Activated CD4-positive, alpha-beta memory T cell treated with anti-CD3 and anti-CD28 coated beads, Interleukin-2, amount 10 ng/mL, durations not matched to agents 7 days and 5 days (primary cell): Measurements from ENCODE around the gene UMAD1. TPM values are rescaled to one million over a fixed set of nuclear protein-coding genes. Genes with fewer than 3 reads are reported as not detected.
A peak's percentile ranks its signal among the peaks of the same experiment; 100 is the strongest.

Experiments used
- CTCF ChIA-PET: fragments of 350-600 bp; sonication (Branson Sonifier 250); formaldehyde crosslinking; loops from one replicate; lab custom pipeline; 2021; ENCODE audit warnings: antibody characterized with exemption, inconsistent platforms; lab: Charles Lee
- POLR2A ChIA-PET: fragments of 350-600 bp; sonication (Branson Sonifier 250); formaldehyde crosslinking; loops from one replicate; lab custom pipeline; 2021; ENCODE audit warnings: antibody characterized with exemption; lab: Charles Lee
- DNase-seq: peaks from one replicate; pipeline ENCODE4 v3.0.0-alpha.2; 2020
- H3K27ac Mint-ChIP-seq: one replicate; pipeline ENCODE4 v1.8.0; 2021; ENCODE audit warnings: mild to moderate bottlenecking, mixed read lengths
- H3K27me3 Mint-ChIP-seq: one replicate; pipeline ENCODE4 v1.8.0; 2021; ENCODE audit warnings: mixed read lengths
- H3K36me3 Mint-ChIP-seq: one replicate; pipeline ENCODE4 v1.8.0; 2021; ENCODE audit warnings: low read depth, mixed read lengths
- H3K4me1 Mint-ChIP-seq: one replicate; pipeline ENCODE4 v1.8.0; 2021; ENCODE audit warnings: mixed read lengths
- H3K4me3 Mint-ChIP-seq: one replicate; pipeline ENCODE4 v1.8.0; 2021; ENCODE audit warnings: mild to moderate bottlenecking, mixed read lengths
- H3K9me3 Mint-ChIP-seq: one replicate; pipeline ENCODE4 v1.8.0; 2021; ENCODE audit warnings: mixed read lengths
- total RNA-seq, 2 experiments: library from RNA; stranded (reverse); gene quantifications; one replicate each; pipeline ENCODE4 v1.2.3, GENCODE V29; 2021

Gene UMAD1
- total RNA-seq, 2 experiments from 2014 or later = 16.1 to 16.7 TPM

- no peaks in the 10 kb centered on the region for H3K9me3 Mint-ChIP-seq
- no peaks in the 10 kb centered on the region for H3K27me3 Mint-ChIP-seq
- H3K4me3 Mint-ChIP-seq = no peak overlapping the region
- H3K27ac Mint-ChIP-seq = no peak overlapping the region
- no peak for DNase-seq
- peaks cover 6% of the 10 kb centered on the region for H3K4me1 Mint-ChIP-seq
- no peaks in the 10 kb centered on the region for H3K36me3 Mint-ChIP-seq
- POLR2A ChIA-PET = interaction anchor here (0.6 kb wide), 1 partner anchor 640 kb away, joined by 3 read pairs; no protein-coding TSS in a partner anchor
- CTCF ChIA-PET = no interaction called here
Observed at GRCh38 chr7:7742223-7742622, 101.7 kb downstream of the UMAD1 start.

- no peaks in the 10 kb centered on the region for H3K9me3 Mint-ChIP-seq
- no peak for DNase-seq
- H3K4me3 Mint-ChIP-seq = no peak overlapping the region
- H3K27me3 Mint-ChIP-seq = no peaks in the 10 kb centered on the region
- ChIA-PET CTCF (no interaction called here), POLR2A (no interaction called here)
- no peaks in the 10 kb centered on the region for H3K4me1 Mint-ChIP-seq
- no peaks in the 10 kb centered on the region for H3K36me3 Mint-ChIP-seq
- no peak overlapping the region for H3K27ac Mint-ChIP-seq
Observed at GRCh38 chr7:7745258-7745657, 104.7 kb downstream of the UMAD1 start.

- Mint-ChIP-seq H3K36me3 (no peaks in the 10 kb centered on the region), H3K4me1 (peaks cover under 1% of the 10 kb centered on the region), H3K27ac (no peak overlapping the region), H3K9me3 (no peaks in the 10 kb centered on the region), H3K27me3 (no peaks in the 10 kb centered on the region), H3K4me3 (no peak overlapping the region)
- no peak for DNase-seq
- ChIA-PET CTCF (no interaction called here), POLR2A (no interaction called here)
Observed at GRCh38 chr7:7745966-7746365, 105.4 kb downstream of the UMAD1 start.

- POLR2A ChIA-PET = no interaction called here
- CTCF ChIA-PET = no interaction called here
- Mint-ChIP-seq H3K9me3 (no peaks in the 10 kb centered on the region), H3K27me3 (no peaks in the 10 kb centered on the region), H3K4me3 (no peak overlapping the region), H3K36me3 (no peaks in the 10 kb centered on the region), H3K27ac (no peak overlapping the region), H3K4me1 (peaks cover 5% of the 10 kb centered on the region)
- no peak for DNase-seq
Observed at GRCh38 chr7:7746458-7746857, 105.9 kb downstream of the UMAD1 start.

GRCh38 chr7:7750571-7751242 is 110.2 kb downstream of the UMAD1 start:
- Mint-ChIP-seq H3K9me3 (no peaks in the 10 kb centered on the region), H3K27ac (no peak overlapping the region)
- CTCF ChIA-PET = interaction anchor here (0.6 kb wide), 1 partner anchor 1627 kb away, joined by 5 read pairs; no protein-coding TSS in a partner anchor

GRCh38 chr7:7751243-7752092 is 110.9 kb downstream of the UMAD1 start:
- Mint-ChIP-seq H3K4me3 (no peak overlapping the region), H3K36me3 (peaks cover 2% of the 10 kb centered on the region), H3K27me3 (no peaks in the 10 kb centered on the region), H3K9me3 (no peaks in the 10 kb centered on the region), H3K27ac (no peak overlapping the region), H3K4me1 (peaks cover 9% of the 10 kb centered on the region)
- no peak for DNase-seq
- ChIA-PET POLR2A (interaction anchor here (1.0 to 1.4 kb wide), 2 partner anchors 112 to 216 kb away, joined by 4 to 6 read pairs; partner anchors contain the start of gene UMAD1), CTCF (interaction anchor here (0.6 kb wide), 1 partner anchor 1628 kb away, joined by 5 read pairs; no protein-coding TSS in a partner anchor)

More at GRCh38 chr7:7750571-7751242, 110.2 kb downstream of the UMAD1 start:
- H3K4me3 Mint-ChIP-seq = no peak overlapping the region
- peaks cover 2% of the 10 kb centered on the region for H3K36me3 Mint-ChIP-seq
- H3K27me3 Mint-ChIP-seq = no peaks in the 10 kb centered on the region
- no peak for DNase-seq
- POLR2A ChIA-PET = interaction anchor here (1.0 to 1.4 kb wide), 2 partner anchors 111 to 217 kb away, joined by 4 to 6 read pairs; partner anchors contain the start of gene UMAD1
- H3K4me1 Mint-ChIP-seq = peaks cover 9% of the 10 kb centered on the region

- DNase-seq = no peak
- Mint-ChIP-seq H3K27me3 (no peaks in the 10 kb centered on the region), H3K4me3 (no peak overlapping the region), H3K9me3 (no peaks in the 10 kb centered on the region), H3K27ac (no peak overlapping the region), H3K4me1 (peaks cover 9% of the 10 kb centered on the region), H3K36me3 (peaks cover 2% of the 10 kb centered on the region)
- ChIA-PET CTCF (interaction anchor here (0.9 kb wide), 1 partner anchor 539 kb away, joined by 3 read pairs; no protein-coding TSS in a partner anchor), POLR2A (no interaction called here)
Observed at GRCh38 chr7:7756577-7756976, 116.0 kb downstream of the UMAD1 start.

- H3K27ac Mint-ChIP-seq = no peak overlapping the region
- CTCF ChIA-PET = interaction anchor here (0.9 to 1.2 kb wide), 2 partner anchors 77 to 538 kb away, joined by 3 to 4 read pairs; no protein-coding TSS in a partner anchor
Observed at GRCh38 chr7:7757576-7757975, 117.0 kb downstream of the UMAD1 start.

GRCh38 chr7:7761340-7761973 is 120.9 kb downstream of the UMAD1 start:
- Mint-ChIP-seq H3K36me3 (no peaks in the 10 kb centered on the region), H3K4me3 (peak overlapping the region; percentile 90), H3K27ac (peak overlapping the region; percentile 91), H3K27me3 (no peaks in the 10 kb centered on the region), H3K9me3 (no peaks in the 10 kb centered on the region), H3K4me1 (peaks cover 38% of the 10 kb centered on the region)
- ChIA-PET CTCF (interaction anchor here (0.9 to 3.3 kb wide), 9 partner anchors 11 to 455 kb away, joined by 3 to 34 read pairs (median 4); no protein-coding TSS in a partner anchor), POLR2A (interaction anchor here (1.0 to 3.5 kb wide), 5 partner anchors 12 to 364 kb away, joined by 3 to 18 read pairs (median 3); partner anchors contain the start of genes GLCCI1 and UMAD1)
- DNase-seq = no peak

More at GRCh38 chr7:7757576-7757975, 117.0 kb downstream of the UMAD1 start:
- Mint-ChIP-seq H3K36me3 (peaks cover 2% of the 10 kb centered on the region), H3K4me3 (no peak overlapping the region), H3K27me3 (no peaks in the 10 kb centered on the region), H3K4me1 (peaks cover 16% of the 10 kb centered on the region), H3K9me3 (no peaks in the 10 kb centered on the region)
- DNase-seq = no peak
- POLR2A ChIA-PET = interaction anchor here (1.3 kb wide), 1 partner anchor 118 kb away, joined by 5 read pairs; the partner anchor contains the start of gene UMAD1

- DNase-seq = peak; percentile 21
- H3K9me3 Mint-ChIP-seq = no peaks in the 10 kb centered on the region
- ChIA-PET POLR2A (interaction anchor here (1.0 to 3.5 kb wide), 5 partner anchors 11 to 364 kb away, joined by 3 to 18 read pairs (median 3); partner anchors contain the start of genes GLCCI1 and UMAD1), CTCF (interaction anchor here (0.6 to 3.3 kb wide), 8 partner anchors 11 to 455 kb away, joined by 3 to 34 read pairs (median 5); no protein-coding TSS in a partner anchor)
- H3K27ac Mint-ChIP-seq = peak overlapping the region; percentile 91
- H3K27me3 Mint-ChIP-seq = no peaks in the 10 kb centered on the region
- H3K4me1 Mint-ChIP-seq = peaks cover 38% of the 10 kb centered on the region
- no peaks in the 10 kb centered on the region for H3K36me3 Mint-ChIP-seq
- peak overlapping the region; percentile 90 for H3K4me3 Mint-ChIP-seq
Observed at GRCh38 chr7:7761974-7762779, 121.6 kb downstream of the UMAD1 start.

GRCh38 chr7:7764520-7765396 is 124.2 kb downstream of the UMAD1 start:
- Mint-ChIP-seq H3K4me1 (peaks cover 38% of the 10 kb centered on the region), H3K36me3 (no peaks in the 10 kb centered on the region), H3K9me3 (no peaks in the 10 kb centered on the region), H3K27ac (peak overlapping the region; percentile 54), H3K4me3 (no peak overlapping the region), H3K27me3 (no peaks in the 10 kb centered on the region)
- no peak for DNase-seq
- POLR2A ChIA-PET = interaction anchor here (1.0 to 2.7 kb wide), 7 partner anchors 12 to 361 kb away, joined by 3 to 11 read pairs (median 5); partner anchors contain the start of gene GLCCI1
- CTCF ChIA-PET = interaction anchor here (0.7 to 2.8 kb wide), 11 partner anchors 17 to 532 kb away, joined by 3 to 9 read pairs (median 3); no protein-coding TSS in a partner anchor
